ENCODE measurements around the gene CALD1. TPM values are rescaled to one million over a fixed set of nuclear protein-coding genes. Genes with fewer than 3 reads are reported as not detected.

The CALD1 gene
- total RNA-seq, 1 experiment from 2014 or later: 22.1 TPM

GRCh38 chr7:134836447-134836846, 57.0 kb downstream of the CALD1 start:
- TF ChIP-seq EZH2 (IDR thresholded peaks at IDR 0.05; ENCODE audit: low read length, unreplicated experiment): no peak
- no peak for TF ChIP-seq CTCF (conservative IDR thresholded peaks at IDR 0.05; ENCODE audit: low read depth, low read length)
- TF ChIP-seq EZH2phosphoT487 (IDR thresholded peaks at IDR 0.05; ENCODE audit: borderline replicate concordance, low read length): no peak
- no TSS peak for BruUV-seq (replicated peaks)
- H4K20me1 ChIP-seq (ENCODE audit: low read length): no peaks in the 10 kb centered on the region
- intact Hi-C loops (cut with micrococcal nuclease): no loop called here
- H3K4me2 ChIP-seq (ENCODE audit: low read length): no peak overlapping the region
- no peaks in the 10 kb centered on the region for H3F3A ChIP-seq (ENCODE audit: low read length, unreplicated experiment)
- no peak overlapping the region for H3K27ac ChIP-seq (ENCODE audit: low read length)
- H3K9me2 ChIP-seq (replicated peaks; ENCODE audit: low read length): no peaks in the 10 kb centered on the region
- no peaks in the 10 kb centered on the region for H3K79me2 ChIP-seq (ENCODE audit: low read length)
- no peaks in the 10 kb centered on the region for H3K27me3 ChIP-seq (ENCODE audit: low read length)
- H3K9me3 ChIP-seq (ENCODE audit: low read length): no peaks in the 10 kb centered on the region
- no peak overlapping the region for H3K4me3 ChIP-seq (ENCODE audit: low read length)
- ChIA-PET CTCF (no interaction called here), POLR2A (ENCODE audit: unreplicated experiment) (no interaction called here)
- no peak overlapping the region for H3K9ac ChIP-seq (ENCODE audit: low read length)
- no peak for ATAC-seq
- no peaks in the 10 kb centered on the region for H3K36me3 ChIP-seq (ENCODE audit: low read depth, low read length)
- H3K4me1 ChIP-seq (ENCODE audit: insufficient read depth, low read length): no peaks in the 10 kb centered on the region
- DNase-seq: no peak
- no peak overlapping the region for H2AFZ ChIP-seq (ENCODE audit: low read length)

- POLR2A ChIA-PET (ENCODE audit: unreplicated experiment): no interaction called here
- H3K4me2 ChIP-seq (ENCODE audit: low read length): no peak overlapping the region
- no peaks in the 10 kb centered on the region for H3K27me3 ChIP-seq (ENCODE audit: low read length)
- ATAC-seq (no peak), DNase-seq (no peak)
- H3K79me2 ChIP-seq (ENCODE audit: low read length): no peaks in the 10 kb centered on the region
- CTCF ChIA-PET: no interaction called here
- peaks cover 8% of the 10 kb centered on the region for H3K4me1 ChIP-seq (ENCODE audit: insufficient read depth, low read length)
- H3K9me2 ChIP-seq (replicated peaks; ENCODE audit: low read length): no peaks in the 10 kb centered on the region
- no peak overlapping the region for H3K4me3 ChIP-seq (ENCODE audit: low read length)
- H3K9ac ChIP-seq (ENCODE audit: low read length): no peak overlapping the region
- H2AFZ ChIP-seq (ENCODE audit: low read length): no peak overlapping the region
- H3K27ac ChIP-seq (ENCODE audit: low read length): no peak overlapping the region
- TF ChIP-seq EZH2 (IDR thresholded peaks at IDR 0.05; ENCODE audit: low read length, unreplicated experiment): no peak
- no peak for TF ChIP-seq CTCF (conservative IDR thresholded peaks at IDR 0.05; ENCODE audit: low read depth, low read length)
- no peak for TF ChIP-seq EZH2phosphoT487 (IDR thresholded peaks at IDR 0.05; ENCODE audit: borderline replicate concordance, low read length)
- H4K20me1 ChIP-seq (ENCODE audit: low read length): no peaks in the 10 kb centered on the region
- no peaks in the 10 kb centered on the region for H3K36me3 ChIP-seq (ENCODE audit: low read depth, low read length)
- BruUV-seq (replicated peaks): no TSS peak
- H3K9me3 ChIP-seq (ENCODE audit: low read length): no peaks in the 10 kb centered on the region
- no peaks in the 10 kb centered on the region for H3F3A ChIP-seq (ENCODE audit: low read length, unreplicated experiment)
- intact Hi-C loops (cut with micrococcal nuclease): no loop called here
Observed at GRCh38 chr7:134839298-134839697, 59.9 kb downstream of the CALD1 start.

GRCh38 chr7:134842062-134842461, 62.6 kb downstream of the CALD1 start:
- Histone ChIP-seq H3K9me3 (ENCODE audit: low read length) (no peaks in the 10 kb centered on the region), H3K27me3 (ENCODE audit: low read length) (no peaks in the 10 kb centered on the region), H2AFZ (ENCODE audit: low read length) (no peak overlapping the region), H3K79me2 (ENCODE audit: low read length) (no peaks in the 10 kb centered on the region), H3K9me2 (replicated peaks; ENCODE audit: low read length) (no peaks in the 10 kb centered on the region), H3K4me1 (ENCODE audit: insufficient read depth, low read length) (peaks cover 11% of the 10 kb centered on the region), H4K20me1 (ENCODE audit: low read length) (no peaks in the 10 kb centered on the region), H3K27ac (ENCODE audit: low read length) (no peak overlapping the region), H3K4me3 (ENCODE audit: low read length) (no peak overlapping the region), H3K9ac (ENCODE audit: low read length) (no peak overlapping the region), H3F3A (ENCODE audit: low read length, unreplicated experiment) (no peaks in the 10 kb centered on the region), H3K4me2 (ENCODE audit: low read length) (no peak overlapping the region), H3K36me3 (ENCODE audit: low read depth, low read length) (no peaks in the 10 kb centered on the region)
- intact Hi-C loops (cut with micrococcal nuclease): no loop called here
- CTCF ChIA-PET: no interaction called here
- POLR2A ChIA-PET (ENCODE audit: unreplicated experiment): no interaction called here
- ATAC-seq (no peak), DNase-seq (no peak)
- BruUV-seq (replicated peaks): no TSS peak
- TF ChIP-seq EZH2phosphoT487 (IDR thresholded peaks at IDR 0.05; ENCODE audit: borderline replicate concordance, low read length): no peak
- TF ChIP-seq EZH2 (IDR thresholded peaks at IDR 0.05; ENCODE audit: low read length, unreplicated experiment): no peak
- TF ChIP-seq CTCF (conservative IDR thresholded peaks at IDR 0.05; ENCODE audit: low read depth, low read length): no peak

All from PC-3 (cell line).